ENCODE results near the gene PGM3. TPM values are rescaled to one million over a fixed set of nuclear protein-coding genes. Genes with fewer than 3 reads are reported as not detected.
"Not testable (repeated sequence)": the region's sequence is repeated elsewhere in the genome, so short reads cannot be mapped to it uniquely, and the experiment has no call there.

Gene PGM3
- total RNA-seq, 6 donors from 2014 or later, result 7.8 to 36.3 (median 29.6) TPM

- ATAC-seq (ENCODE audit: low FRiP score in 2 of 2) (peak; percentile 84 to 85), DNase-seq (peak; percentile 57 to 90)
- Histone ChIP-seq H3K27me3 (no peaks in the 10 kb centered on the region), H3K27ac (peak overlapping the region; percentile 84 to 90 (median 84)), H3K4me1 (peaks cover 14 to 35% (median 21%) of the 10 kb centered on the region in 4 donors), H3K4me3 (peak overlapping the region; percentile 77 to 95 (median 90)), H3K36me3 (peaks cover 0 to 2% (median 0%) of the 10 kb centered on the region in 4 donors), H3K9me3 (no peaks in the 10 kb centered on the region)
- TF ChIP-seq CTCF (IDR thresholded peaks at IDR 0.05) (no peak), EP300 (IDR thresholded peaks at IDR 0.05) (no peak), POLR2AphosphoS5 (IDR thresholded peaks at IDR 0.05) (no peak), POLR2A (IDR thresholded peaks at IDR 0.05) (no peak)
- WGBS, 2 donors, result 5 to 6% methylated on average over 26 to 34 of the region's 44 CpGs
These were observed 892 bp upstream of the PGM3 start for GRCh38 chr6:83193747-83194566.

GRCh38 chr6:83192456-83192855 is 609 bp downstream of the PGM3 start:
- Histone ChIP-seq H3K4me3 (peak overlapping the region; percentile 77 to 95 (median 90)), H3K4me1 (peaks cover 14 to 35% (median 21%) of the 10 kb centered on the region in 4 donors), H3K36me3 (peaks cover 0 to 17% (median 0%) of the 10 kb centered on the region in 4 donors), H3K9me3 (no peaks in the 10 kb centered on the region), H3K27ac (peak overlapping the region; percentile 84 to 90 (median 84)), H3K27me3 (no peaks in the 10 kb centered on the region)
- DNase-seq (no peak), ATAC-seq (ENCODE audit: low FRiP score in 2 of 2) (peak in 1 of 2 donors; percentile 3)
- no peak for TF ChIP-seq CTCF (IDR thresholded peaks at IDR 0.05)
- TF ChIP-seq POLR2A (IDR thresholded peaks at IDR 0.05), result no peak
- no peak for TF ChIP-seq EP300 (IDR thresholded peaks at IDR 0.05)
- TF ChIP-seq POLR2AphosphoS5 (IDR thresholded peaks at IDR 0.05), result no peak
- 0 to 1% methylated on average over 4 of the region's 4 CpGs for WGBS, 2 donors

GRCh38 chr6:83191974-83192373 is 1.1 kb downstream of the PGM3 start:
- WGBS, 2 donors, result 88 to 90% methylated on average over 18 of the region's 18 CpGs
- not testable (repeated sequence) for H3K9me3 ChIP-seq; ATAC-seq (ENCODE audit: low FRiP score in 2 of 2); H3K27me3 ChIP-seq
- Histone ChIP-seq H3K4me1 (peaks cover 14 to 35% (median 21%) of the 10 kb centered on the region in 4 donors), H3K27ac (peak overlapping the region in 2 of 4 donors; percentile 36 to 90), H3K4me3 (peak overlapping the region; percentile 77 to 95 (median 90)), H3K36me3 (peaks cover 0 to 22% (median 0%) of the 10 kb centered on the region in 4 donors)
- DNase-seq, result peak in 1 of 2 donors; percentile 50

GRCh38 chr6:83190626-83191025 is 2.4 kb downstream of the PGM3 start:
- TF ChIP-seq CTCF (IDR thresholded peaks at IDR 0.05) (no peak), EP300 (IDR thresholded peaks at IDR 0.05) (no peak), POLR2A (IDR thresholded peaks at IDR 0.05) (no peak), POLR2AphosphoS5 (IDR thresholded peaks at IDR 0.05) (no peak)
- Histone ChIP-seq H3K27ac (no peak overlapping the region), H3K36me3 (peaks cover 0 to 33% (median 2%) of the 10 kb centered on the region in 4 donors), H3K4me3 (no peak overlapping the region), H3K27me3 (no peaks in the 10 kb centered on the region), H3K4me1 (peaks cover 14 to 35% (median 21%) of the 10 kb centered on the region in 4 donors), H3K9me3 (no peaks in the 10 kb centered on the region)
- 85 to 98% methylated on average over 6 of the region's 6 CpGs for WGBS, 2 donors
- DNase-seq, result no peak
- ATAC-seq (ENCODE audit: low FRiP score in 2 of 2), result no peak

GRCh38 chr6:83188501-83188900 is 4.6 kb downstream of the PGM3 start:
- TF ChIP-seq EP300 (IDR thresholded peaks at IDR 0.05), result no peak
- no peak for TF ChIP-seq POLR2AphosphoS5 (IDR thresholded peaks at IDR 0.05)
- TF ChIP-seq POLR2A (IDR thresholded peaks at IDR 0.05), result no peak
- TF ChIP-seq CTCF (IDR thresholded peaks at IDR 0.05), result no peak
- H3K36me3 ChIP-seq, result peaks cover 7 to 53% (median 12%) of the 10 kb centered on the region in 4 donors
- no peak for ATAC-seq (ENCODE audit: low FRiP score in 2 of 2)
- 82 to 83% methylated on average over 3 of the region's 3 CpGs for WGBS, 2 donors
- H3K27me3 ChIP-seq, result no peaks in the 10 kb centered on the region
- H3K27ac ChIP-seq, result no peak overlapping the region
- DNase-seq, result no peak
- H3K4me1 ChIP-seq, result peaks cover 5 to 26% (median 14%) of the 10 kb centered on the region in 4 donors
- H3K9me3 ChIP-seq, result no peaks in the 10 kb centered on the region
- H3K4me3 ChIP-seq, result no peak overlapping the region
